NCI-H1417 (cell line): ENCODE data around the gene C3orf20.
"Not testable (repeated sequence)": the region's sequence is repeated elsewhere in the genome, so short reads cannot be mapped to it uniquely, and the experiment has no call there.

Experiments
- DNase-seq, 3 experiments: peaks; one replicate each; lab custom pipeline; 2025; lab: John Stamatoyannopoulos, UW

Gene C3orf20

GRCh38 chr3:14650193-14650592 lies 24.7 kb upstream of the C3orf20 start:
- no peak for DNase-seq

DNA sequence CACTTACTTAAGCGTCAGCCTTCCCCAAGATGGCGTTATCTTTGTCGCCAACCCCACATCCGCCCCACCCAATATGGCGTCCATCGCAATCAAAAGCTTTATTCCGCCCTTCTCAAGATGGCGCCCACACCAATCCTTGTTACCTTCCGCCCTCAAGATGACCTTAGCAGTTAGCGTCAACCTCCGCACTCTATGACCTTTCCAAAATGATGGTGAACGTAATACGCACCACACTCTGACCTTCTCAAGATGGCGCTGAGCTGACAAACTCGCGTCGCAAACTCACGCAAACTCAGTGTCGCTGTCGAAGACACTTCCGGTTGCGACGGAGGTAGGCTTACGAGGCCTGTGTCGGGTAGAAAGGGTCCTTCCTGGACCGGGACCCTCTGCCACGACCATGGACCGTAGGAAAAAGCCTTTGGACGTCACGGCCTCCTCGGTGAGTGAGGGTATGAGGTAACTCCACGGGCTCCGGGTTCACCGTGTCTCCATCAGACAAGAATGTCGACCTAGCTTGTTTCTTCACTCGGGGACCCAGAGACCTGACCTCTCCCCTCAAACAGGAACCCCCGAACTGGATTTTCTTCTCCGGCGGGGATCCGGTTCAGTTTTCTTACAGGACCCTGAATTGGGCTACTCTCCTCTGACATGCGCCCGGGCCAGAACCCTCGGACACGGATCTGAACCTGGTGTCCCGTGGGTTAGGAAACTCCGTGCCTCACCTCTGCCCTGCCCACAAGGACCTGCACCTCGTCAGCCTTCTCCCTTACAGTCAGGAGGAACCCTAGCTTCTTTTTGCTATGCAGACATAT lies 23.3 kb upstream of the C3orf20 start, which contains the start of gene CCDC174:
Gene CCDC174, plus strand, starts transcription at position 323 of the 812 bp plus-strand sequence. Its CDS starts 75 bp downstream, at position 398.
- DNase-seq, result peak; percentile 96 to 99 (median 96)

- not testable (repeated sequence) for DNase-seq
Measured at GRCh38 chr3:14652360-14652907, 22.5 kb upstream of the C3orf20 start.

DNA sequence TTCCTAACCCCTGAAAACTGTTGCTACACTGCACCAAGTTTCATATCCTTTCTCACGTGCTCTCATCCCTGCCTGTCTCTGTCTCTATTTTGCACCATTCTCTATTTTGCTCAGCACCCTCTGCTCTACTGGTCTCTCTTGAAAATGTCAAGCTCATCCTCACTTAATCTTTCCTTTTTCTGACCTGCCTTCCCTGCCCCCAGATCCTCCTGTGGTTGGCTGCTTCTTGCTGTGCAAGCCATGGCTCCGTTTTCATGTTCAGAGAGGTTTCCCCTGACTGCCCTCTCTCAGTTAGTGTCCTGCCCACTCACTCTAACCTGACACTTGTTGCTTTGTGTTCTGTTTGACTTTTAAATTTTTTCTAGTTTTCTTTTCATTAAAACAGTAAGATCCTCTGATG lies 17.4 kb upstream of the C3orf20 start:
- DNase-seq, result no peak

- DNase-seq, result peak in 1 of 3 experiments; percentile 54
Measured at GRCh38 chr3:14658978-14659377, 16.0 kb upstream of the C3orf20 start.

GRCh38 chr3:14660942-14661341 lies 14.0 kb upstream of the C3orf20 start:
- no peak for DNase-seq

GRCh38 chr3:14663396-14664135 lies 11.4 kb upstream of the C3orf20 start:
- DNase-seq, result no peak

DNA sequence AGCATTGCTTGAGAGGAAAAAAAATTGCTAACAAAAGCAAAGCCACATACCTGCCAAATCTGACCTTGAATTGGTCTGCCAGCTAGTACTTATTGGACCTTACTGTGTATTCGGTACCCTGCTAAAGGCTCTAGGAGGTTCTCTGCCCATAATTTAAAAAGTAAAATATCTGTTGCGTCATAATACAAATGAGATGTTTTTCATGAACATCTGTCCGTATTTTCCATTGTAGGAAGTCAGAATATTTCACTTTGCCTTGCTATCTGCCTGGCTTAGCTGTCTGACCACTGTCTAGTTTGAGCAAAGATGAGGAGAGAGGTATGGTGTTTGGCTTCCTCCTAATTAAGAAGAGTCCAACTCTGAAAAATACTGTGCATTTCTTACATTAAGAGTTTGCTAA lies 10.8 kb upstream of the C3orf20 start:
- no peak for DNase-seq

DNA sequence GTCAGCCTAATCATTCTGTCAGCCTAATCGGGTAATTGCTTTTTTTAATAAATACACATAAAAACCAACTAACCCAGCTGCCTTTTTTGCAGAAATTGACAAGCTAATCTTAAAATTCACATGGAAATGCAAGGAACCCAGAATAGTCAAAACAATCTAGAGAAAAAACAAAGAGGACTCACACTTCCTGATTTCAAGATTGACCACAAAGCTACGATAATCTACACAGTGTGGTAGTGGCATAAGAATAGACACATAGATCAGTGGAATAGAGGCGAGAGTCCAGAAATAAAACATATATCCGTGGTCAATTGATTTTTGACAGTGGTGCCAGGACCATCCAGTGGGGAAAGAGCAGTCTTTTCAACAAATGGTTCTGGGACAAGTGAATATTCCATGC lies 2.4 kb upstream of the C3orf20 start:
- DNase-seq, result no peak

- no peak for DNase-seq
Measured at GRCh38 chr3:14676881-14677280, 1.9 kb downstream of the C3orf20 start.

- DNase-seq, result no peak
Measured at GRCh38 chr3:14678015-14678503, 3.1 kb downstream of the C3orf20 start.

DNA sequence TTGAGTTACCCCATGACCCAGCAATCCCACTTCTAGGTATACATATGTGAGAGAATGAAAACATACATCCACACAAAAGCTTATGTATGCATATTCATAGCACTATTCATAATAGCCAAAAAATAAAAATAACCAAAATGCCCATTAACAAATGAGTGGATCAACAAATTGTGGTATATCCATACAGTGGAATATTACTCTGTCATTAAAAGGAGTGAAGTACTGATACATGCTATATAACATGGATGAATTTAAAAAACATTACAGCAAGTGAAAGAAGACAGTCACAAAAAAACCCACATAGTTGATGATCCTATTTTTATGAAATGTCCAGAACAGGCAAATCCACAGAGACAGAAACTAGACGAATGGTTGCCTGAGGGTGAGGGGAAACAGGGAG lies 5.2 kb downstream of the C3orf20 start:
- DNase-seq, result no peak

GRCh38 chr3:14680716-14681115 lies 5.8 kb downstream of the C3orf20 start:
- no peak for DNase-seq

- DNase-seq, result no peak
Measured at GRCh38 chr3:14684447-14684846, 9.5 kb downstream of the C3orf20 start.

- DNase-seq, result no peak
Measured at GRCh38 chr3:14685179-14685578, 10.2 kb downstream of the C3orf20 start.

- peak in 1 of 3 experiments; percentile 4 for DNase-seq
Measured at GRCh38 chr3:14687360-14687759, 12.4 kb downstream of the C3orf20 start.

DNA sequence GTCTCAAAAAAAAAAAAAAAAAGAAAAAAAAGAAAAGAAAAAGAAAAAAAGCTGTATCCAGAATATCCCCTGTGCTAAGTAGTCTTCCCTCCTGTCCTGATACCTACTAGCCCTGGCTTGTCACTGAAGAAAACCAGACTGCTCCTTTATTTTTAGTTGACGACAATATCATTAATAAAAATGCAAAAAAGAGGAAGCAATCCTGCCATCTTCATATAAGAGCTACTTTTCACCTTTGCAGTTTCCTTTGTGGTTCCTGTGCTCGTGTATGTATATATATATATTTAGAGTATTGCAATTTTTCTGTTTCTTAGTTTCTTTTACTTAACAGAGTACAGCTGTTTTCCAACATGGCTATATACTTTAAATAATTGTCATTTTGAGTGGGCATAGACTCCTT lies 13.6 kb downstream of the C3orf20 start:
- no peak for DNase-seq

- no peak for DNase-seq
Measured at GRCh38 chr3:14689247-14689980, 14.5 kb downstream of the C3orf20 start.

- no peak for DNase-seq
Measured at GRCh38 chr3:14691239-14691638, 16.3 kb downstream of the C3orf20 start.

- no peak for DNase-seq
Measured at GRCh38 chr3:14691719-14692118, 16.8 kb downstream of the C3orf20 start.

GRCh38 chr3:14698601-14699244 lies 23.8 kb downstream of the C3orf20 start:
- DNase-seq, result peak in 1 of 3 experiments; percentile 5
